Measurements from ENCODE around the gene PRR33.
"Not testable (repeated sequence)": the region's sequence is repeated elsewhere in the genome, so short reads cannot be mapped to it uniquely, and the experiment has no call there.

The PRR33 gene

DNA sequence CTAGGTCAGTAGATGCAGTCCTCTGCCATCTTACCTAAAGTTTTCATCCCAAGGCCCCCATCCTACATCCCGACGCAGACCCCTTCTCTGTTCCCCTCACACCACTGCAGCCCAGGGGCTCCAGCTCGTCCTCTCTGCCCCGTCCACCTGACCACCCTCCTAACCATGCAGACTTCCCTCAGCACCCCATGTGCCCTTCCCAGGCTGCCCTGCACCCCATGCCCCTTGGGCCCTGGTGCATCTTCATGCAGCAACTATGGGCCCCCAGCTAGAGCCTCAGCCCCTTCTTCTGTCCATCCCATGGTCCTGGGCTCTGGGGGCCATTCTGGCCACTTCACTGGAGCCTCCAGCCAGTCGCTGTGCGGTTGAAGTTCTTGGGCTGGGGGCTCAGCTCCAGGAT lies 2.9 kb downstream of the PRR33 start:
- no peak for DNase-seq

DNA sequence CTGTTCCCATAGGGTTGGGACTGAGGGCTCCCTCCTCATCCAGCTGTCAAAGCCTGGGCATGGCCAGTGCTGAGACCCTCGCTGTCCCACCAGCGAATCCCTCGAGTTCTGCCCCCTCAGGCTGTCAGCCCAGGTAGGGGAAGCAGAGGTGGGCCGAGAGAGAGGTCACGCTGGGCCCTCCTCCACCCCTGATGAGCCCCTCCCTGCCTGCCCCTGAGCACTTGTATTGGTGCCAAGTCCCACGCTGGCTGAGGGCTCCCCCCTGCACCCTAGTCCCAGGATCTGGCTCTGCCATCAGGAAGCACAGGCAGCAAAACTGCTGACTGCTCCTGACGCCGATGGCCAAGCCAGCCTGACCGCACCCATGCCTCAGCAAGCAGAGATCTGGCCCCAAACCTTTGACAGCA lies 3.3 kb downstream of the PRR33 start:
- no peak for DNase-seq

DNA sequence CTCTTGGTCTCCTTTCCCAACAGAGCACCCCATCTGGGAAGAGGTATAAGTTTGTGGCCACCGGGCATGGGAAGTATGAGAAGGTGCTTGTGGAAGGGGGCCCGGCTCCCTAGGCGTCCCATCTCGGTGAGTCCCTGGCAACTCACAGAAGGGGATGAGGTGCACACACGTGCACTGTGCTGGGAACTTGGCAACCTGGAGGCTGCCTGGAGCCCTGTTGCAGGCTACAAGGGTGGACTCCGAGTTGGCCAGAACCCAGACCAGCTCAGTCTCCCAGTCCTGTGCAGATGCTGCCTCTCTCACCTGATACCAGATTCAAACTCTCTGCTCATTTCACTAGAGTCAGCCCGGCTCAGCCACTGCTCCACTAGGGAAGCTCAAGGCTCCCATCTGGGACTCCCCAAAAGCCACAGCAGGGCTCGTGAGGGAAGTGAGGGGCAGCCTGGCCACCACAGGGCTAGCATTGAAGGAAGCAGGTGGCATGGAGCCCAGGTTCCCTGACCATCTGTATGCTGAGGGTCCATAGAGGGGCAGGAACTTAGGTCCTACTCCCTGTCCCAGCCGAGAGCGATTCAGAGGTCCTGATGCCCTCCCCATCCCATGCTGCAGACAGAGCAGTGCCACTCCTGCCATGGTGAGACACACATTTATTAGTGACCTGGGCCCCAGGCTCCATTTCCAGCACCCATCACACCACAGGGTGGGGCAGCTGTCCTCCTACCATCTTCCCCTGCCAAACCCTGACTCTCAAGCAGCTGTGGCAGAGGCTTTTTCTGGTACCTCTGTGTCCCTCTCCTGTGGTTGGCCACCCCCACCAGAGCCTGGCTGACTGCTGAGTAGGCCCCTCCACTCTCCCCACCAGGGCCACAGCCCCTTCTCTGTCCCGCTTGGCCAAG lies 4.0 kb downstream of the PRR33 start:
- no peak for DNase-seq

DNA sequence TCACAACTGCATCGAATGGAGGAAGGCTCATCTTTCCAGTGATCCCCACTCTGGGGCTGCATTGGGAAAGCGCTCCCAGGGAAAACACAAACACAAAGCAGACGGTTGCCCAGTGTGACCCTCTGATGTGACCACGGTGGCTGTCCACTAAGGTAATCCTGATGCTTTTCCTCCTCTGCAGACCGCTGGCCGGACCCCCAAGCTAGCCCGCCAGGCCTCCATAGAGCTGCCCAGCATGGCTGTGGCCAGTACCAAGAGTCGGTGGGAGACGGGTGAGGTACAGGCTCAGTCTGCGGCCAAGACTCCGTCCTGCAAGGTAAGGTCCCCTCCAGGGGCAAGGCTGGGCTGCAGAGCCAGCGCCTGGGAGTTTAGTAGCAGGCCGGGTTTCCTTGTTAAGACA lies 5.1 kb downstream of the PRR33 start:
- DNase-seq = not testable (repeated sequence)

DNA sequence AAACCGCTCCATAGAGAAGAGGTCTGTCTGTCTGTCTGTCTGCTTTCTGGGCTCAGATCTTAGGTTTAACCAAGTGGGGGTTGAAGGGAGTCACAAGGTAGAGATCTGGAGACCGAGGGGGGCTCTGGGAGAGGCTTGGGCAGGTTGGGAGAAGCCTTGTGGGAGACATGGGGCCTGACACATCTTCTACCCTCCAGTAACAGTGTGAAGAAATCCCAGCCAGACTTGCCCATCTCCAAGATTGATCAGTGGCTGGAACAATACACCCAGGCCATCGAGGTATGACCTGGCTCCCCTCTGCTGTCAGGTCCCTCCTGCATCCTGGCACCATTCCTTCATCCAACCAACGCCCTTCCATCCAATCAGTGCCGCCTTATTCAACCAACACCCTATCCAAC lies 7.4 kb downstream of the PRR33 start:
- no peak for DNase-seq

DNA sequence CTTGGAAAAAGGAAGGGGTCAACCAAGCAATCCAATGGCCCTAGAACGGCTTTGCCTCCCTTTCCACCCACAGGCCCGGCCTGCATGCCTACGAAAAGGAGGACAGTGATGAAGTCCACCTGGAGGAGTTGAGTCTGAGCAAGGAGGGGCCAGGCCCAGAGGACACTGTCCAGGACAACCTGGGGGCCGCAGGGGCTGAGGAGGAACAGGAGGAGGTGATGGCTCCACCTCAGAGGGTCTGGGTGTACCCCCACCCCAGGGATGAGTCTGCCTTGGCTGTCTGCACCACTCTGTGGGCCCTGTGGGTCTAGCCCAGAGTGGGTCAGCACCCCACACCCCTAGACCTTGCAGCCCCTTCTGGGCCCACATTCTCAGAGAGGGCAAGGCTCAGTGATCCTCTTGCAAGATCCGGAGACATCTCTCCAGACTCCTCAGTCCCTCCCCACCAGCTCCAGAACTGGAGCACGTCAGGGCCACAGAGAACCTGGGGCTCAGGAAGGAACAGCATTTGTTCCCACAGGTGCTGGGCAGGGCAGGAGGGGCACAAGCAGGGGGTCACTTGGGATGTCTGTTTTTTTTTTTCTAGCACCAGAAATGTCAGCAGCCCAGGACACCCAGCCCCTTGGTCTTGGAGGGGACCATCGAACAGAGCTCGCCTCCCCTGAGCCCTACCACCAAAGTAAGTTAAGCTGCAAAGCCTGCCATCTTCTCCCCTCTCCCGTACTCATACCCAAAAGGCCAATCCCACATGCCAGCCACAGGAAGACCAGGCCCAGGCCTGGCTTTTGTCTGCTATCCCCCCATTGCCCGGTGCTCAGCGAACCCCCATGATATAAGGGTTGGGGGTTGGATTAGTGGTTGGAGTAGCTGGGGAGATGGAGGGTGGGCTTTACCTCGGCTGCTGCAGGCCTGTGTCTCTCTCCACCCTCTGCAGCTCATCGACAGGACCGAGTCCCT lies 8.1 kb downstream of the PRR33 start:
- no peak for DNase-seq

DNA sequence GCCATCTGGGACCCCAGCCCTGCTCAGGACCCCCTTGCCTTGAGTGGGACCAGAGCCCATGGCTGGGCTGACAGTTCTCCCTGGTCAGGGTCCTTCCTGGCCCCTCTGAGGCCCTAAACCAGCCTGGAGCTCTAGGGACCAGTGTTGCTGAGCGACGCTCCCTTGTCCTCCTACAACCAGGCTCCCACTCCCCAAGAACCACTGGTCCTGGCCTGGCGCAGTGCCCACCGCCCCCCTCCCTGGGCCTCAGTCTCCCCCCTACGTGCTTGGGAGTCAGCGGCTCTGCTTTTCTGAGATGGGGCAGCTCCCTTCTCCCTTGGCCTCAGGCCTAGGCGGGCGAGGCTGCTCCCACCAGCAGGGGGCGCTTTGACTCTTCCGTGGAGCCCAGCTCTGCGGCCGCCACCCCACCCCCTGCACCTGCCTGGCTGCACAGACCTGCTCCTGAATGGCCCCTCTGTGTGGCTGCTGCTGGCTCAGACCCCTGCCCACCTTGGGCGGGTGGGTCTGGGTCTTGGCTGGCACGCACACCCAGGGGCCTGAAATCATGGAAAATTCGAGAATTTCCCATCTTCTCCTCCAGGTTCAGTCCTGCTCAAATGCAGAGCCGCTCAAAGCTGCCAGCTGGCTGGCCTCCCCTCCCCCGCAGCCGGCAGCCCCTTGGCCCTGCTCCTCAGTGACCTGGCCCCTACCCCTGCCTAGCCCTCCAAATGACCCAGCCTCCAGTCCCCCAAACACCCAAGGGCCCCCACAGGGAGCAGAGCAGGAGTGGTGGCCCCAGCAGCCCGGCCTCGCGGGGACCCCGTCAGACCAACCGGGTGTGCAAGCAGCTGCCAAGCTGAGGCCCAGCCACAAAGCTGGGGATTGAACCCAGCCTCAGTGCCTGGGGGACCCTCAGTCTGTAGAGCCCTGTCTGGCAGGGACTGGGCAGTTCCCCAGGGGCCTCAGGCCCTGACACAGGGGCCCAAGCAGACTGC lies 9.1 kb downstream of the PRR33 start:
- peak; percentile 41 for DNase-seq

DNA sequence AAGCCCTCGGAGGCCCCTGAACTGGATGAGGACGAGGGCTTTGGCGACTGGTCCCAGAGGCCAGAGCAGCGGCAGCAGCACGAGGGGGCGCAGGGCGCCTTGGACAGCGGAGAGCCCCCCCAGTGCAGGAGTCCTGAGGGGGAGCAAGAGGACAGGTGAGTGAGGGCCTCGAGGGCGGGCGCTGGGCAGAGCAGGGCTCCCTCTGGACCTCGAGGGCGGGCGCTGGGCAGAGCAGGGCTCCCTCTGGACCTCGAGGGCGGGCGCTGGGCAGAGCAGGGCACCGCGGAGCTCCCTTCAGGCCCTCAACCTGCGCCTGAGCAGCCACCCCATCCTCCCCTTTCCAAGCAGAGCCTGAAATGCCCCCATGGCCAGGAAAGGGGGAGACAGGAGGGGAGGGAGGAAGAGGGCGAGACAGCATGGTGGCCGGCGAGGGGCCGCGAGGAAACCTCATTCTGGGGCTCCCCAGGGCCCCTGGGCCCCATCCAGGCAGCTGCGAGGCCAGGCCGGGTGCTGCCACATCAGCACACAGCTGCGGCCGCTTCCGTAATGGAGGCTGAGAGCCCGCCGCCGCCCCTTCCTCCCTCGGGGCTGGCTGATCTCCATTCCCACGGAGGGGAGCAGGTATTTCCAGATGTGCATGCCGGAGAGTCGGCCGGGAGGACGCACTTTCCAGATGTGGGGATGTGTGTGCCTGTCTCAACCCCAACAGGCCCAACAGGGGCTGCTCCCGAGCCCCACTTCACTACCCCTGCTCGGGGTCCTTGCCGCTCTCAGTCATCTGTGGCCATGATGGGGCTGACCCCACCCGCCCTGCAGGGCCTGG lies 10.0 kb downstream of the PRR33 start:
- no peak for DNase-seq

DNA sequence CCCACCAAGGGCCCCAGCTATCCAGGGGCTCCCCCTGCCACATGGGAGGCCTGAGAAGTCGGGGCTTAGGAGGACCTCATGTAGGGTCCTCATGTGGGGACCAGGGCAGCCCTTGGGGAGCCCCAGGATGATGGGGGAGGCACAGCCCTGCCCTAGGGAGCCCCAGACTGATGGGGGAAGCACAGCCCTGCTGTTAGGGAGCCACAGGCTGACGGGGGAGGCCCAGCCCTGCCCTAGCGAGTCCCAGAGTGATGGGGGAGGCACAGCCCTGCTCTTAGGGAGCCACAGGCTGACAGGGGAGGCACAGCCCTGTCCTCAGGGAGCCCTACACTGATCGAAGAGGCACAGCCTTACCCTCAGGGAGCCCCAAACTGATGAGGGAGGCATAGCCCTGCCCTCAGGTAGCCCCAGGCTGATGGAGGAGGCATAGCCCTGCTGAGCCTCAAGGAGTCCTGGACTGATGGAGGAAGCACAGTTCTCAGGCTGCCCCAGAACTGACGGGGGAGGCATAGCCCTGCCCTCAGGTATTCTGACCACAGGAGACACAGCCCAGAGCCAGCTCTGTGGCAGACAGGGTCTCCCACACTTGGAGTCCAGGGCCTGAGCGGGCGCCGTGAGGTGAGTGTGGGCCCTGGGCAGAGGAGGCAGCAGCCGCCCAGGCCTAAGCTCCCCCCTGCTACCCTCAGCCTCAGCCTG lies 10.8 kb downstream of the PRR33 start:
- no peak for DNase-seq

DNA sequence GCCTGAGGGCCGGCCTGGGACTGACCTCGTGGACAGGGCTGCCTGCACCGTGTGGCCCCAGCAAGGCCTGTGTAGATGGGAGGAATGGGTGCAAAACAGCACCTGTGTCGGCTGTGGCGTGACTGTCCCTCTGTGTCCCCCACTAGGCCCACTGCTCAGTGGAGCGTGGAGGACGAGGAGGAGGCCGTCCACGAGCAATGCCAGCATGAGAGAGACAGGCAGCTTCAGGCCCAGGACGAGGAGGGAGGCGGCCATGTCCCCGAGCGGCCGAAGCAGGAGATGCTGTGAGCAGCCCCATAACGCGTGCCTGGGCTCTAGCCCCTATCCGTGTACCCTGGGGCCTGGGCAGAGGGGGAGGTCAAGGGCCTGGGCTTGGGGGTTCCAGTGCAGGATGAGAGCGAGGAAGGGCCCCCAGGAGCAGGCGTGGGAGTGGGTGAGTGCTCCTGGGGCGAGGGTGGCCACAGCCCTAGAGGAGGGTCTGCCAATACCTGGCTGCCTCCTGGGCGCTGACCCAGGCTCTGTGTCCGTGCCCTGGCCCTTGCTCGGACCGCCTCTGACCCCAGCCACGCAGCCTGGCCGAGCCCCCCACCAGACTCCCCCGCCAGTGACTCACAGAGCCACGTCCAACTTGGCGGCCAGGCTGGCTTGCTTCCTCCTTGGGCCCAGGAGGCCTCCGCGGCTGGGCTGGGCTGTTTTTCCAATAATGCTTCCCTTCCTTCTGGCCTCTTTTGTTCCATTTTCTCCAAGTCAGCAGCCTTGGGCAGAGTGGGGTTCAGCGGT lies 11.6 kb downstream of the PRR33 start:
- DNase-seq = no peak

DNA sequence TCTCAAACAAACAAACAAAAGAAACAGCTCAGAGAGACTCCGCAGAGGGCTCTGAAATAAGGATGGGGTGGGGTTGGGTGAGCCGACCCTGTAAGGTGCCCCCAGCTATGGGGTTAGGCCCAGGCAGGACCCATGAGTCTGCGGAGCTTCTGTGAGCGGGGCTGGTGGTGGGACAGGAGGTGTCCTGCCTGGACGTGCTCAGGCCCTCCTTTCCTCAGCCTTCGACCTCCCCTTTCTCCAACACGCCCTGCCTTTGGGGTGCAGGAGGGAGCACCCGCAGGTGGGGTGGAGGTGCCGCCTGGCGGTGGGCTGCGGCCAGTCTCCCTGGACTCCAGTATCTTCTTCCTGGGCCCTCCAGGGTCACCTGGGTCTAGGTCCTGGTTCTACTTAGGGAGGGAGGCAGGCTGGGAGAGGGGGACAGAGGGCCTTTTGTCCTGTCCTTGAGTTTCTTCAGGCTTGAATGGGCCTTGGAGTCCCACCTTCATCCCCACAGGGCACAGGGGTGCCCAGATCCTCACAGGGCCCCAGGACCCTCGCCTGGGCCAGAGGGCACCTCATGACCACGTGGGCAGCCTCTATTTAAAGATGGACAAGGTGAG lies 12.3 kb downstream of the PRR33 start:
- DNase-seq = no peak

DNA sequence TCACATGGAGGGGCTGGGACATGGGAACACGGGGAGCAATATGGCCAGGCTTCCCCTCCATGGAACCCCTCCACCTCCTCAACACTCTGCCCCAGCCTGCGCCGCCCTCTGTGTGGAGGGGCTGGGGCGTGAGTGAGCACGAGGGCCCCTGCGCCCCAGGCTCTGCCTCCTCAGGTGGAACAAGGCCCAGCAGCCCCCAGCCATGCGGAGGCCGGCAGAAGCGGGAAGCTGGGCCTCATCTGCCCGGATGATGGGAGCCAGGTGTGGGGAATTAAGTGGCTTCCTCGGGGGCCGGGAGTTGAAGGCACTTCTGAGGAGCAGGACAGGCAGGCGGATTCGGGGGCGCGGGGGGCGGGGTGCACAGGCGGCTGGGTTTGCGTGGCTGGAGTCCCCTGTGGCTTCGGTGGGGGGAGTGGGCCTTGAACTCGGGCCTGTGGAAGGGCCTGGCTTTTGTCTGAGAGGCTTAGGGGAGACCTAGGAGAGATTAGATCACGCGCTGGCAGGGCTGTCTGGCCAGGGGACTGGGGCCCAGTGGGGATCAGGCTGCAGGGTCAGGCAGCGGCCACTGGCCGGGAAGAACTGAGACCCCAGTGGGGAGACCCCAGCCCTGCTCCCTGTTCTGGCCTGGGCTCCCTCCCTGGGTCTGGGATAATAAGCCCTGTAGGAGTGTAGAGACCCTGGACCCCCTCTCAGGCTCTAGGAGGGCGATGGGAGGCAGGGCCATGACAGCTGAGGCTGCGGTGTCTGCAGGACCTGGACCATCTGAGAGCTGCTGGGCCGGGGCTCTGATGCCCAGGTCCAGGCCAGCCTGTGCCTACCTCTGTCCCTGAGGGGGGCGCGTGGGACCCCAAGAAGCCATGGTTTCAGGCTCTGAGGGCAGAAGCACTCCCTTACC lies 13.3 kb downstream of the PRR33 start:
- DNase-seq = no peak

DNA sequence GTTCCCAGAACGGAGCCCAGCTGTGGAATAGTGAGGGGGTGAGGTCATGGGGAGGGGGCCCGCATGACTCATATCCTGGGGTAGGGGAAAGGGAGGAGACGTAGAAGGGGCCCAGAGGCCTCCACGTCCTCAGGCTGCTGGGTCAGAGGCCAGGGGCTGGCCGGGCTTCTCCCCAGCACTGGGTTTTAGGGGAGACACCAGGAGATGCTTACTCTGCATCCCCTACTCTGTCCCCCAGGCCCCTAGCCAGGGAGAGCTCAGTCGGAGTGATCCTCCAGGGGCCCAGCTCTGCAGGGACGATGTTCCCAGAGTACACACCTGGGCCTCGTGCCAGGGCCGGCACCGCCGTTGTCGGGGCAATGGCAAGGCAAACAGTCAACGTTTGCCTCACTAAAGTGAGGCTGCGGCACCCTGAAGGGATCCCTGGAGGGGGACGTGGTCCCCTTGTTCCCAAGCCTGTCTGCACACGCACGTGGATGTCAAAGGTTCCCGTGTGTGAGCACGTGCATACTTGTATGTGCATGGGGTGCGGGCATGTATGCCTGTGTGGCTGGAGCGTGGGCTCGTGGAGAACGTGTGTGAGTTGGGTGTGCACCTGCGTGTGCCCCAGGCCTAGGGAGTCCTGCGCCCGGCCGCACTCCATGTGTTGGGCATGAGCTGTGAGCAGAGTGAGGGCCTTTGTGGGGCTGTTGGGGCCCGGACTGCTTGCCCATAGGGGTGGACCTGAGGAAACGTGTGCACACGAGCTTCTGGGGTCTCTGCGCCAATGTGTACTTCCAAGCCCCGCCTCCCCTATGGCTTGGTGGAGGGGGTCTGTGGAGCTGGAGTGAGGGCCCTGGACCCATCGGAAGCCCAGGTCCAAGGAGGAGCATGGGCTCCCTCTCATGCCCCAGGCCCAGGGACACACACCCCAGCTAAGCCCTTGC lies 14.2 kb downstream of the PRR33 start:
- peak; percentile 37 for DNase-seq

DNA sequence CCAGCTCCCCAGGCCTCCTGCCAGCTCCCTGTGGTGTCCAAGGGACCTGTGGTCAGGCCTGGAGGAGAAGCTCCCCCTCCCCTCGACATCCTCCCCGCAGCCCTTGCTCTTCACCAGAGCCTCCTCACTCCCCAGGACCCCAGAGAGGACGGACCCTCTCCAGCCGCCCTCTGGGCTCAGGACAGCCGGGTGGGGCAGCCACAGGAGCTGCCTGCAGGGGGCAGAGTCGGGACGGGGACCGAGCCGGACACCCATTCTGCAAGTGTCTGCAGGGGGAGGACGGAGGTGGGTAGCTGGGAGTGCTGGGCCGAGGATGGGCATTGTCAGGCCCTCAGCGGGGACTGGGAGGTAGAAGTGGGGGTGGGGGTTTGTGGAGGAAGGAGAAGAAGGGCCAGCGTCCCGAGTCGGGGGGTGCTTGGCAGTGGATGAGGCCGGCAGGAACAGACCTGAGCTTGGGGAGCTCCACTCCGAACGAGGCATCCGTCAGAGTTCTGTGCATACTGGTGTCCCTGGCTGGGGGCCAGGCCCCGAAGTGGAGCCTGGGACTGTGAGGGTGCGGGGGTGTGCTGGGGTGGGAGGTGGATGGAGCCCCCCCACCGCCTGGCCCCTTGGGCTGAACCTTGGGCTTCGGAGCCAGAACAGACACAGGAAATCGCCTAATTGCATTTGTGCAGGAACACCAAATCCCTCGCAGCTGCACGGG lies 15.2 kb downstream of the PRR33 start:
- peak; percentile 82 for DNase-seq

DNA sequence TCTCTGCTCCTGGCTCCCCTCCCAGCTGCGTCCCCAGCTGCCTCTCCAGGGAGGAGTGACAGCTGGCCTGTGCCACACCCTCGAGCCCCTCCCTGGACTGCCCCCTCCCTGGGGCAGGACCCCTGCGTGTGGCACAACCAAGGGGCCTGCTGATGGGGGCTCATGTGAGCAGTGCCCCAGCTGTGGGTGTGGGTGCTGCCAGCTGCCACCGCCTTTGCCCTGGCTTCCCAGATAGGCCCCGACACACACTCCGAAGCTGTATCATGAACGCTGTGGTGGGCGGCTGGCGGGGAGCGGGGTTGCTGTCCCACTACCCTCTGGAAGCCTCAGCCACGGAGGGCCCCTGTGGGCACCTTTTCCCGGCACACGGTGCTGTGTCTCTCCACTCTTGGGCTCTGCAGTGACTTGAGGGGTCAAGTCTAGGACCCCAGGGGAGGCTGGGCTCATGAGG lies 15.8 kb downstream of the PRR33 start:
- DNase-seq = not testable (repeated sequence)

DNA sequence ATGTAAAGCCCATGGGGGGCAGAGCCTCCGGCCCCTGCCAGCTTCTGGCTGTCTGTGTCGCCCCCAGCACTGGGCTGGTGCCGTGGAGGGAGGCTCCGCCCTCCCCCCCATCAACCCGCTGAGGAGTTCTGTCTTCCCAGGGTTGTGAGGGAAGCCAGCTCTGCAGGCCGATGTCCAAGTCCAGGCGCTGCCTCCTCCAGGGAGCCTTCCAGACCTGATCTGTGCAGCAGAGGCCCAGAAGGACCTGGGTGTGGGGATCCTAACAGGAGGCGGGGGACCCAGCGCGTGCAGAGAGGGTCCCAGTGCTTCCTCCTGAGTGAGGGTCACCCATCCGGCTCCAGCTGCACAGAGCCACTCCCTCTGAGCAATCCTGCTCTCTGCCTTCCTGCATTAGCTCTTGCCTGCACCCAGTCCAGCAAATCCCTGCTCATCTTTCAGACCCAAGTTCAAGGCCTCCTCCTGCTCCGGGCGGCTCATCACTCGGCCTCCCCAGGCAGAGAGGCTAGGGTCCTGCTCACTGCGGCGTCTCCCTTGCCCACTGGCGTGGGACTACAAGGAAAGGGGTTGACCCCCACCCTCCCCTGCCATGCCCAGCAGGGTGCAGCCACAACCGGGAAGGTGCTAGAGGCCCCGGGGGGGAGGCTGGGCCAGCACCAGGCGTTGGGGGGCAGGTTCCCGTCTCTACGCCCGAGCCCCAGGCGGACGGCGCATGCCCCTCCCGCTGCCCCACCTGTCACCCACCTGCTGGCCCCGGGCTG lies 16.4 kb downstream of the PRR33 start:
- no peak for DNase-seq
